HG02938 (cell line): ENCODE data around the gene CDKN1A.
"Not testable (repeated sequence)": the region's sequence is repeated elsewhere in the genome, so short reads cannot be mapped to it uniquely, and the experiment has no call there.

Experiments
- ATAC-seq: cut with Tn5 transposase; IDR thresholded peaks from one replicate; pipeline ENCODE4 v1.9.1; 2021; ENCODE audit warnings: mild to moderate bottlenecking, moderate library complexity; ENCODE audit not compliant: unreplicated experiment

The CDKN1A gene

DNA sequence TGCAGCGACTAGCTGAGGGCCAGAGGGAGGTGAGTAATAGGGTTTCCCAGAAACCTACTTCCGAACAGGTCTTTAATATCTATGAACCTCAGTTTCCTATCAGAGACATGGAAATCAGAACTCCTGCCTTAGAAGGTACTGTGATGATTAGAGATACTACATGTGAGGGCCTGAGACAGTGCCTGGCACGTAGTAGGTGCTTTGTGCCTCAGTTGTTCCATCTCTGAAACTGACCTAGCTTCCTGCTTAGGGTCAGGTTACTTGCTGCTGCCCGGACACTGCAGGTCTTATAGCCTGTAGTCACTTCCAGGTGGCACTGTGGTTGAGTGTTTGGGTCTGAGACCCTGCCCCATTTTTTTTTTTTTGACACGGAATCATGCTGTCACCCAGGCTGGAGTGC, 40.0 kb downstream of the CDKN1A start:
- no peak for ATAC-seq

DNA sequence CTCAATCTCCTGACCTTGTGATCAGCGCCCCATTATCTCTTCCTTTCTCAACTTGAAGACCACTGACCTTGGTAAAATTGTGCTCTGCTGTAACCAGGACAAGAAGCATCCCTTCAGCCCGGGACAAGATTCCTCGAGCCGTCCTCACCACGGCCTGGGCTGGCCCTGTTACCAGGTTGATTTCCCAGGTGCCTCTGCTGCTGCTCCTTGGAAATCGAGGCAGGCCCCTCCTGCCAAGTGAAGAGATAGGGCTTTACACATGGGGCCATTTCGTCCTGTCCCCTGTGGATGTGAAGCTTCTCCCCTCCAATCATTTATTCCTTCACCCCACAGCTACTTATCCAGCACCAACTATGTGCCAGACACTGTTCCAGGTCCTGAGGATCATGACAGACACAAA, 40.6 kb downstream of the CDKN1A start:
- no peak for ATAC-seq

GRCh38 chr6:36720251-36721141, 42.0 kb downstream of the CDKN1A start:
- ATAC-seq = no peak

GRCh38 chr6:36721369-36722140, 43.0 kb downstream of the CDKN1A start:
- no peak for ATAC-seq

DNA sequence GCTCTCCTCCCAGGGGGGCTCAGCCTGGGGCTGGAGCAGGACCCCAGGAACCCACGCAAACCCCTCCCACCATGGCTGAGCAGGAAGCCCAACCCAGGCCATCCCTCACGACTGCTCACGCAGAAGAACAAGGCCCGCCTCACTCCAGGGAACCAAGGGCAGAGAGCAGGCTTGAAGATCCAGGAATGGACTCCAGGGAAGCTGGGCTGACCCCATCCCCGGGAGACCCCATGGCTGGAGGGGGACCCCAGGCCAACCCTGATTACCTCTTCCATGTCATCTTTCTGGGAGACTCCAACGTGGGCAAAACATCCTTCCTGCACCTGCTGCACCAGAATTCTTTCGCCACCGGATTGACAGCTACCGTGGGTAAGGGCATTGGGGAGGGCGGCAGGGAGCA, 43.9 kb downstream of the CDKN1A start:
- no peak for ATAC-seq

- no peak for ATAC-seq
These were observed 44.4 kb downstream of the CDKN1A start for GRCh38 chr6:36722879-36723278.

- ATAC-seq = not testable (repeated sequence)
These were observed 45.5 kb downstream of the CDKN1A start for GRCh38 chr6:36723992-36724391.

DNA sequence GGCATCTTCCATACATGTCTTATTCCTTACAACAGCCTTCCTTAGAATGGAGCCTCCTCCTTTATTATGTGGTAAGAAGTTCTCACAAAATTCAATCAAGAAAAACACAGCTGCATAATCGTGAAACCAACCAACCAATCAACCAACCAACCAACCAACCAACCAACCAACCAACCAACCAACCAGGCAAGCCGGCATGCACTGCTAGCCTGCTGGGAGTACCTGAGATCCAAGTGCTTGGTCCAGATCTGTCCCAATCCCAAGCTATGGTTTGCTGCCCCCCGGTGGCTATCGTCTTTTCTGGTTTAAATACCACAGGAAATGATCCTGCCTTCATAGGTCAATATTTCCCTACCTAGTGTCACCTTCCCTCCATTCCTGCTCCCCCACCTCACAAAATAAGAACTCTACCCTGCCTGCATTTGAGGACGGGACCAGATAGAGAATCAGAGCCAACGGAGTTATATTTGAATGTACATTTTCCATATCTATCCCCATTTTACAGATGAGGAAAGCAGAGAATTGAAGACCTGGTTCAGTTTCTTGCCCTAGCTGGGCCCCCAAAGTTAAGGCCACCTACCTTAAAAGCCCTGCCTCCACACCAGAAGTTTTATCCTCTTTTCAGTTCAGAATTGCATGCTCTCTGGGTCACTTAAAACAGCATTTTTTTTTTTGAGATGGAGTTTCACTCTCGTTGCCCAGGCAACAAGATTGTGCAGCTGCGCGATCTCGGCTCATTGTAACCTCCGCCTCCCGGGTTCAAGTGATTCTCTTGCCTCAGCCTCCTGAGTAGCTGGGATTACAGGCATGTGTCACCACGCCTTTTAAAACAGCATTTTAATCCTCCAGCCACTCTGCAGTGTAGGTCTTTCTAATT, 46.2 kb downstream of the CDKN1A start:
- ATAC-seq = no peak

DNA sequence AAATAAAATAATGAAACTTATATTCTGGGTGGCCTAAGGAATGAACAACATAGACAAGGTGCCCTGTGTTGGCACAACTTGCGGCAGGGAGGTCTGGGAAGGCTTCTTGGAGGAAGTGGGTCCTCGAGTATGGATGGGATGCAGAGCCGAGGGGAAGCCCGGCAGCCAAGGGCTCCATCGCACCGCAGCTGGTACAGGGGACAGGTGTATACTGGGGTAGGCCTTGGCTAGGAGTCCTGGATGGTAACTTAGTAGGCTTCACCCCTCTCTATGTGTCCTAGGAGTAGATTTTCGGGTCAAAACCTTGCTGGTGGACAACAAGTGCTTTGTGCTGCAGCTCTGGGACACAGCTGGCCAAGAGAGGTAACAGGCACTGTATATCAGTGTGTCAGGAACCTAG, 47.1 kb downstream of the CDKN1A start:
- ATAC-seq = no peak

DNA sequence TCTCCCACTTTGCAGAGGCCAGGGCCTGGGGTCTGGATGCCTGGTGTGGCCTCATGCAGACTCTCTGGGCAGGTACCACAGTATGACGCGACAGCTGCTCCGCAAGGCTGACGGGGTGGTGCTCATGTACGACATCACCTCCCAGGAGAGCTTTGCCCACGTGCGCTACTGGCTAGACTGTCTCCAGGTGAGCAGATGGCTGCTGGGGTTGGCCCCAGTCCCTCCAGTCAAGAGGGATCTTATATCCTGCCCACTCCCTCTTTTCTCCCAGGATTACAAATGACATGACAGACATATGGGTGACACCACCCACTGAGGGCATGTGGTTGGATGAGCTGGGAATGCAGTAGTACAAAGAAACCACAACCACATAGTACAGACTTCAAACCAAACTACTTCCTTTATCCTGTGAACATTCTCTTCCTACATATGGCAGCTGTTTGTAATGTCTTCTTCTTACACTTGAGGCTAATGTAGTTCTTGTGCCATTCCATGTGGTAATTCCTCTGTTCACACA, 49.0 kb downstream of the CDKN1A start:
- ATAC-seq = no peak

GRCh38 chr6:36728289-36729160, 50.0 kb downstream of the CDKN1A start:
- ATAC-seq = no peak

- no peak for ATAC-seq
These were observed 50.6 kb downstream of the CDKN1A start for GRCh38 chr6:36729161-36729524.

- no peak for ATAC-seq
These were observed 52.2 kb downstream of the CDKN1A start for GRCh38 chr6:36730424-36731380.

DNA sequence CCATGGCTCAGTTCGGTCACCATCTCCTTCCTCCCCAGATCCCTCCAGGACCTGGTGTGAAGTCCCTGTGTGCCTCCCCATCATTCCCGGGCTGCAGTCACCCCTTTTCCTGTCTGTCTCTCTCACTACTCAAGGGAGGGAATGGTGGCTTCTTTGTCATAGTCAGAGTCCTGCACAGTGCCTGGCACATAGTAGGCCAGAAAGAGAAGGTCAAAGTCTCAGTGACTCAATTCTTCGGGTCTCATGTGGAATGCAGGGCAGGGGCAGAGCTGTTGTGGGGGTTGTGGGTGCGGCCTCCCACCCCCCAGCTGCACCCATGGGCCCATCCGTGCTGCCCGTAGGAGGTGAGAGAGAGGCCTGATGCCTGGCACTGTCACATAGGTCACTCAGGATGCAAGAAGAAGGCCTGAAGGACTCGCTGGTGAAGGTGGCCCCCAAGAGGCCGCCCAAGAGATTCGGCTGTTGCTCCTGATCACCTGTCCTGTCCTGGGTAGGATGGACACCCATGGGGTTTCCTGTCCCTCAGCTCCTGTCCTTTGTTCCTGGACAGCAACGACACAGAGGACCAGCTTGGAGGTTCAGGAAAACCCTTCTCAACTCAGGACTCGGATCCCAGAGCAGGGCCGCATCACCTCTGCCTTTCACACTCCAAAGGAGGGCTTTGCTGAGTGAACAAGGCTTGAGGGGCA, 53.3 kb downstream of the CDKN1A start:
- no peak for ATAC-seq

DNA sequence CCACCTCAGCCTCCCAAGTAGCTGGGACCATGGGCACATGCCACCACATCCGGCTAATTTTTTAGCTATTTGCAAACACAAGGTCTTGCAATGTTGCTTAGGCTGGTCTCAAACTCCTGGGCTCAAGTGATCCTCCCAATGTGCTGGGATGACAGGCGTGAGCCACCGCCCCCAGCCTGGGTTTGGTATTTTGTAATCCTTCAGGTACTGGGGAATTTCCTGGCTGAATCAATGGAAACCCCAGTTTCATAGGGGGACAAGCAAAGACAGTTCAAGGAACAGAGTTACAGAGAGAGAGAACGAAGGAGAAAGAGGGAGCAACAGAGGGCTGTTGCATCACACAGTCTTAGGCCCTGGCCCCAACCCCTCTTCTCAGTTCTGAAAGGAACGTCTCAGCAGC, 54.8 kb downstream of the CDKN1A start:
- no peak for ATAC-seq

- ATAC-seq = no peak
These were observed 56.1 kb downstream of the CDKN1A start for GRCh38 chr6:36734486-36735060.

DNA sequence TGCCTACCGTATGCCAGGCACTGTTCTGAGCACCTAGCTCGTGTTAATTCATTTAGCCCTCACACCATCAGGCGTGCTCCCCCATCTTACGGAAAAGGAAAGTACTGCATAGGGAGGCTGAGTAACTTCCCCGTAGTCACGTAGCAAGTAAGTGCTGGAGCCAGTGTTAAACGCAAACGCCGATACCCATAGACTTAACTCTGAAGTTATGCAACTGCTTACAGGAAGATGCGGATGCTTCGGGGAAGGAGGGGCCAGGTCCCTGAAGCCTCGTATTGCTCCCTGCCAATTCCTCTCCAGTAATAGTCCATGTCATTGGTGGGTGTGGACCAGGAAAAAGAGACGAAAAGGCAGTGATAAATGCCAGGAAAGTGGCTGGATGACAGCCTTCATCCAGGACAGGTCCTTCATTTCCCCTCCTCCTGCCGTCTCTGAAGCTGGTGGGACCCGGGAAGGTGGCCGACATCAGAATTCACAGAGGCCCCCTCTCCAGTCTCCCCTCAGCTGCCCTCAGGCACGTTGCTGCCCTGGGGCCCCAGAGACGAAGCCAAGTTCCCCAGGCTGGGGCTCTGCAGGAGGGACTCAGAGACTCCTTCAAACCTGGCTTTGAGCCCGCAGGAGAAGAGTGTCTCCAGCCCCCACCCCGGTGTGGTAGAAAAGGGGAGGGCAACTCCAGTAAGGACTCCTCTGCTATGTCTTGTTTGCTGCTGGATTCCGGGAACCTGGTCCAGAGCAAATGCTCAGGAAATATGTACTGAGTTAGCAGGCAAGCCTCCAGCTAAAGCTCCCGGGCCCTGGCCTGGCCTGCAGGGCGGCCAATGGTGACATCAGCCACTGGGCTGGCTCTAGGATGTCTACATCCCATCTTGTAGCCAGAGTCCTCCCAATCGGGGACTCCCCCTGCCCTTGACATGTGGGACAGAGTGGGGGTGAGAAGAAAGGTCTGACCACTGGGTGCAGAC, 56.9 kb downstream of the CDKN1A start:
- no peak for ATAC-seq
